ENCODE results near the gene LGALS16.
"Not testable (repeated sequence)": the region's sequence is repeated elsewhere in the genome, so short reads cannot be mapped to it uniquely, and the experiment has no call there.

Gene LGALS16

DNA sequence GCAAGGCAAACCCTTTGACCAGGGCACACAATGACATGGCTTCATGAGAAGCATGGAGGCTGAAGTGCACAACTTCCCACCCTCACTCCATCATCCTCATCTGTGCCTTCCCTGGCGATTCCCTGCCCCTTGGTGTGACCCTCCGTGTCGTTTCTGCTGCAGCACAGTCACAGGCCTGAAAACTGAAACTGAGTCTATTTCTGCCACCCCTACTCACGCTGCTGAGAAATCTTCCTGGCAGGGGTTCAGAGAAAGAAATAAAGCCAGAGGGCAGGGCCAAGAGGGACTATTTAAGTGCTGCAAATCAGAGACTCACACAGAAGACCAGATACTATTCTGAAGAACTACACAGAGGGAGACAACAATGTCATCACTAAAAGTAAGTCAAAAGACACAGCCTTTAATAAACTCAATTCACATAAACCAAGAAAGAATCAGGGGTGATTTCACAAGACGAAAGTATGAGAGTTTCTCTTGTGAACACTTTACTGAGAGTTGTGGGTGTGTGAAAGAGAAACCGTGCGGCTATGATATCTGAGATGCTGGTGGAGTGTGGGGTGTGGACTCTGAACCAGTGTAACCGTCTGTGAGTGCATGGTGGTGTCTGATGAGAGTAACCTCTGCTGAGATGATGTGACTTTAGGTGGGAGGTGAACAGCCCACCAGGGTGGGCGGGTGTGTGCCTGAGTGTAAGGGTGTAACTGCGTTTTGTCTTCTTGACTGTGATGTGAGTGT is 23.5 kb downstream of the LGALS16 start:
- DNase-seq: peak; percentile 37

GRCh38 chr19:39679791-39680168 is 24.1 kb downstream of the LGALS16 start:
- no peak for DNase-seq

DNA sequence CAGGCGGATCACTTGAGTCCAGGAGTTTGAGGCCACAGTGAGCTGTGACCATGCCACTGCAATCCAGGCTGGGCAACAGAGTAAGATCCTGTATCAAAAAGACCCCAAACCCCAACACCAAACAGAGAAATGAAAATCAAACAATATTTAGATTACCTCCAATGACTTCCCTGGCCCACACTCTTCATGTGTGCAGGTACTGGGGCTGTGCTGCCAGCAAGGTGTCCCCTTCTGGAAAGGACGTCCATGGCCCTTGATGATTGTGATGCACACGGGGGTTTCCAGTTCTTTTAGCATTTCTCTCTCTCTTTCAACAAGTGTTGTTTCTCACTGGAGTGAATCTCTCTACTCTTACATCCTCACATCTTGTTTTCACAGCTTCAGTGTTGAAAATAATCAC is 24.9 kb downstream of the LGALS16 start:
- DNase-seq: no peak

DNA sequence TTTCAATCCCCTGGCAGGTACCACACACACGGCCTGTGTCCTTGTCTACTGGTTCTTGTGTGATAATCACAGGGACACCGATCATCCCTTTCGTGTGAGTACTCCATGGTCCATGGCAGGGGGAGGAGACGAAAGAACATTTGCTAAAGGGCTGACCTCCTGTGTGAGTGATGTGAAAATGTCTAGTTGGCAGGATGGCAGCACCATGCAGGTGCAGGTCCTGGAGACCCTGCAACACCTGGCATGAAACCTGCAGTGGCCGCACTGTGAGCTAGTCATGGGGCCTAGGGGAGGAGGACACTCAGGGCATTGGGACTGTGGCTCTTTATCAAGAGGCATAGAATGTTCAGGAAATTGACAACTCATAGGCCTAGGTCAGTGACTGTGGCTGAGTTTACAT is 25.7 kb downstream of the LGALS16 start:
- no peak for DNase-seq

DNA sequence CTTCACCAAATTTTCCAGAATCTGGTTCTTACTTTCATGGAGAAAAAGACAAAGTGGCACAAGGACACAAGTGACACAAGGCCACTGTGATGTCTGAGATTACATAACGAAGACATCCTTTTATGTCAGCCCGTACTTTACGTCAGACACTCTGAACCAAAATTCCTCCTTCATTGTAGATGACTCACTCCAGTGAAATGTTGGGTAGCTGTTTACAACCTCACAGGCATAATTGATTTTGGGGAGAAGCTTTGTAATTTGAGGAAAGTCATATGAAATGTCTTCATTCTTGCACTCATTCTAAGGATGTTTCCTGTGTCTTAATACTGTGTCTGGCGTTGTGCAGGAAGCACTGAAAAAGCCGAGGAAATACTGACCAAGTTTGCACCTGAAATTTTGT is 28.6 kb downstream of the LGALS16 start:
- DNase-seq: no peak

DNA sequence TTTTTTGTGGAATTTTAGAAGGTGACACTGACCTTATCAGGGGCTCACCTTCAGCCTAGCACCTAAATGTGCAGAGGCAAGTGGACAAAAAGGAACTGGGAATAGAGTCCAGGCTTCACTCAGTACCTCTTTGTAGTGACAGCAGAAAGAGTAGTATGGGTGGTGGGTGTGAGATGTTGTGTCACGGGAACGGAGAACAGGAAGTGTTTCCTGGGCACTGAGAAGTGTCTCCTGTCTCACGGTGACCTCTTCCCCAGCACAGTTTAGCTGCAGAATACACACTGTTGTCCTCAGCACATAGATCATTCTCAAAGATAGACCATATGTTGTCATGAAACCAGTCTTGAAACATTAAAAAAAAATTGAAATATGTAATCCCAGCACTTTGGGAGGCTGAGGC is 31.0 kb downstream of the LGALS16 start:
- no peak for DNase-seq

DNA sequence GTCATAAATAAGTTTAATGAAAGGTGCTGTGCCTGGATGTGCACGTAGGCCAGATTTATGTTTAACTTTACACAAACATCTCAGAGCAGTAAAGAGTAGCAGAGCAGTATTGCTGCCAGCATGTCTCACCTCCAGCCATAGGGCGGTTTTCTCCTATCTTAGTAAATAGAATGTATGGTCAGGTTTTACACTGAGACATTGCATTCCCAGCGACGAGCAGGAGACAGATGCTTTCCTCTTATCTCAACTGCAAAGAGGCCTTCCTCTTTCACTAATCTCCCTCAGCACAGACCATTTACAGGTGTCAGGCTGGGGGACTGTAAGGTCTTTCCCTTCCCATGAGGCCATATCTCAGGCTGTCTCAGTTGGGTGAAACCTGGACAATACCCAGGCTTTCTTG is 32.9 kb downstream of the LGALS16 start:
- not testable (repeated sequence) for DNase-seq

- no peak for DNase-seq
Measured at GRCh38 chr19:39692166-39692565, 36.5 kb downstream of the LGALS16 start.

- no peak for DNase-seq
Measured at GRCh38 chr19:39692822-39693221, 37.1 kb downstream of the LGALS16 start.

DNA sequence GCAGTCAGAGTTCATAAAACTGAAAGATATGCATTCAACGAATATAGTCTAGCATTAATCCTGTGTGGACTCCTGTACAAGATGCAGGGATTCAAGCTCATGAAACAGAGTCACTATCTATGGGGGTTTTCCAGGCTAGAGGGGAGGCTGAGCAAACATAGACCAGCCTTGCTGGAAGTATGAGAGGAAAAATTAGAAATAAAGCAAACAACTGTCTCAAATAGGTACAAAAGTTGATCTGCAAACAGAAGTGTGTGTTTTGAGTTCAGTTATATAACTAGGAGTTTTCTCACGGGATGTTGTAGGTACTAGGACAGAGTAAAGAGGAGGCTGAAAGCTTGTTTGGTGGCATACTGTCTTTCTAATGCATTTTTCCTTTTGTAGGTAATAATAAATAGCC is 40.0 kb downstream of the LGALS16 start:
- DNase-seq: no peak

- no peak for DNase-seq
Measured at GRCh38 chr19:39696387-39696786, 40.7 kb downstream of the LGALS16 start.

DNA sequence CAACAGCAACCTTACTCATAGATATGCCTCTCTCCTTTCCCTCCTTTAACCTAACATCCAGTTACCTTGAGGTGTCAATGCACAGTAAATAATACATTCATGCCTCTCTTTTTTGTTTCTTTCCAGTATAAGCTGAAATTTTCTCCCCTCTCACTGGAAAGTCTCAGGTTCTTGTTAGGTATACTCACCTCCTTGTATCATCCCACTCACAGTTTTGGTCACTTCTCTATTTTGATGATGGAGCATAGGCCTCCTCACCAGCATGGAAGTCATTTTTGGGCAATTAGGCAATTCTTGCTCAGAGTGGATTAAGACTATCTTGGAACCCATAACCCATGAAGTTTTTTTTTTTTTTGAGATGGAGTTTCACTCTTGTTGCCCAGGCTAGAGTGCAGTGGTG is 42.8 kb downstream of the LGALS16 start:
- DNase-seq: no peak

DNA sequence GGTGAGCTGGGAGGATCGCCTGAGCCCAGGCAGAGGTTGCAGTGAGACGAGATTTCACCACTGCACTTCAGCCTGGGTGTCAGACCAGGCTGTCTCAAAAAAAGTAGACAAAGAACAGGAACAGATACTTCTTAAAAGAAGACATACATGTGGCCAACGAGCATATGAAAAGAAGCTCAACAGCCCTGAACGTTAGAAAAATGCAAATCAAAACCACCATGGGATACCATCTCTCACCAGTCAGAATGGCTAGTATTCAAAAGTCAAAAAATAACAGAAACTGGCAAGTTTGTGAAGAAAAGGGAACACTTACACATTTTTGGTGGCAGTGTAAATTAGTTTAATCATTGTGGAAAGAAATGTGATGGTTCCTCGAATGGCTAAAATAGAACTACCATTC is 45.6 kb downstream of the LGALS16 start:
- DNase-seq: no peak

- DNase-seq: no peak
Measured at GRCh38 chr19:39704181-39705044, 48.7 kb downstream of the LGALS16 start, which contains the start of gene LGALS14. Gene LGALS14, plus strand, starts transcription at chr19:39704481. Its CDS starts 48 bp downstream, at chr19:39704529.

GRCh38 chr19:39705578-39706188 is 50.0 kb downstream of the LGALS16 start:
- DNase-seq: peak; percentile 10

DNA sequence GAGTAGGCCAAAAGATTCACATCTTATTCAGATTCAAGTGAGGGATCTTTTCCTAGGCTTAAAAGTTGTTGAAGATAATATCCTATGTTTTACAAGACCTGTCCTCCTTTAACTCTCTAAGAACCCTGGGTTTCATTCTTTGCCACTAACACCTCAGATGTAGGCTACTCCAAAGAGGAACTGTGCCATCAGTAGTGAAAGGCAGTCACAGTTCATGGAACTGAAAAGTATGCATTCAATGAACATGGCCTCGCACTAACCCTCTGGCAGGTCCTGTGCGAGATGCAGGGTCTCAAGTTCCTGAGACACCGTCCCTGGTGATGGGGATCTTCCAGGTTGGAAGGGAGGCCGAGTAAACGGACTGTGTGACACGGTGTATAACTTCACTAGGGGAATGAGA is 52.9 kb downstream of the LGALS16 start:
- DNase-seq: no peak

DNA sequence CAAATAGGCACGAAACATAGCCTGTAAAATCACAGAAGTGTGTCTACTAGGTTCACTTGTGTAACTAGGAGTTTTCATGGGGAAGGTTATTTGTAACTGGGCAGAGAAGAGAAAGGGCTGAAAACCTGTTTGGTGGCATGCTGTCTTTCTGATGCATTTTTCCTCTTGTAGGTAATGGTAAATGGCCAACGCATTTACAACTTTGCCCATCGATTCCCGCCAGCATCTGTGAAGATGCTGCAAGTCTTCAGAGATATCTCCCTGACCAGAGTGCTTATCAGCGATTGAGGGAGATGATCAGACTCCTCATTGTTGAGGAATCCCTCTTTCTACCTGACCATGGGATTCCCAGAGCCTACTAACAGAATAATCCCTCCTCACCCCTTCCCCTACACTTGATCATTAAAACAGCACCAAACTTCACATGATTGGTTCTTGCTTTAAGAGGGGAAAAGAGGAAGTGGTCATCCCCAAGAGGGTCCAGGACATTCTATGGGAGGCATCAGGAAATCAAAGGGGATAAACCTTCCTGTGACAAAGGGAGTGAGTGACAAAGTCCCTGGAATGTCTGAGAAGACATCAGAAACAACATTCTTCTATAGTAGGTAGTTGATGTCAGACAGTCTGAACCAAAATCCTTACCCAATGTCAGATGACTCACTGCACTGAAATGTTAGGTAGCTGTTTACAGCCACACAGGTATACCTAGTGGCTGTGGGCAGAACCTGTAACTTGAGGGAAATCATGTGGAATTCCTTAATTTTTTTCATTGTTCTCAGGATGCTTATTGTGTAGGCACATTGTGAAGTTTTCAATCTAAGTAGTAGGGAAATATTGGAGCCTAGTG is 53.5 kb downstream of the LGALS16 start:
- no peak for DNase-seq
